NT2/D1 (cell line): ENCODE data around the gene STK35.

ENCODE experiments used
- SUZ12 ChIP-seq: IDR thresholded peaks from 2 replicates; pipeline ENCODE4 v1.6.1; 2011; ENCODE audit not compliant: insufficient read length, insufficient read depth; ENCODE audit errors: extremely low read depth
- YY1 ChIP-seq: IDR thresholded peaks from 2 replicates; pipeline ENCODE4 v1.6.1; 2011; ENCODE audit not compliant: insufficient read length, insufficient read depth
- ZNF274 ChIP-seq: IDR thresholded peaks from 2 replicates; pipeline ENCODE4 v1.6.1; 2011; ENCODE audit warnings: mild to moderate bottlenecking, low read depth, low read length

DNA sequence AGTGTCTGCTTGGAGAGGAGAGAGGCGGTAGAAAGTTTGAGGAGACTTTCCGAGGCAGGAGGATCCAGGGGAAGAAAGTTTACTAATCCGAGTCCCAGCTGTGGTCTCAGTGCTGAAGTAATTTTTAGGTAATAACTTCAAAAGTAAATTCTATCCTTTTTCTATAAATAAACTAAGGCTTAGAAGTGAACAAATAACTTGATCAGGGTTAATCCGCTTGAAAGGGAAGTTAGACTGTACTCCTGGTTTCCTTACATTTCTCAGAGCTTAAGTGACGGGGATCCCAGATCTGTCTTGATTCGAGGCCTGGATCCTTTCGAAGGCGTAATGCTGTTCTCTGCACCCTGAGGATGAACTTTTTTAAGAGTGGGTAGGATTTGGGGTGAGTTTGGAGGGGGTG is 2.6 kb downstream of the STK35 start:
- TF ChIP-seq ZNF274 = no peak
- TF ChIP-seq YY1 = no peak
- TF ChIP-seq SUZ12 = no peak
